Astrocyte (in vitro differentiated cells and primary cell): ENCODE data around the gene SSH2. TPM values are rescaled to one million over a fixed set of nuclear protein-coding genes. Genes with fewer than 3 reads are reported as not detected.
A peak's percentile ranks its signal among the peaks of the same experiment; 100 is the strongest.

Experiments
- DNase-seq: peaks from one replicate; pipeline ENCODE4 v3.0.0-alpha.2; 2010; ENCODE audit warnings: low read depth
- FAIRE-seq: peaks from 2 replicates; lab custom pipeline; 2011; peaks lifted over from hg19 to GRCh38; lab: Jason Lieb, UNC
- H2AFZ ChIP-seq: 2 replicates; pipeline ENCODE4 v1.6.0; 2012; ENCODE audit warnings: low read depth, low read length, inconsistent platforms
- H3K27ac ChIP-seq: 2 replicates; pipeline ENCODE4 v1.5.1; 2011; ENCODE audit warnings: low read depth, low read length, inconsistent platforms
- H3K27me3 ChIP-seq: 2 replicates; pipeline ENCODE4 v1.6.0; 2011; ENCODE audit warnings: low read length, inconsistent platforms; ENCODE audit not compliant: insufficient read depth
- H3K36me3 ChIP-seq: 2 replicates; pipeline ENCODE4 v1.5.1; 2011; ENCODE audit warnings: low read length, inconsistent platforms; ENCODE audit not compliant: insufficient read depth
- H3K4me1 ChIP-seq: 2 replicates; pipeline ENCODE4 v1.5.1; 2011; ENCODE audit warnings: low read length, inconsistent platforms; ENCODE audit not compliant: insufficient read depth
- H3K4me2 ChIP-seq: 2 replicates; pipeline ENCODE4 v1.6.0; 2012; ENCODE audit warnings: low read length, inconsistent platforms
- H3K4me3 ChIP-seq: 2 replicates; pipeline ENCODE4 v1.5.1; 2011; ENCODE audit warnings: low read depth, mild to moderate bottlenecking, low read length, inconsistent platforms; ENCODE audit not compliant: insufficient read depth
- H3K79me2 ChIP-seq: 2 replicates; pipeline ENCODE4 v1.6.0; 2012; ENCODE audit warnings: mild to moderate bottlenecking, low read length, inconsistent platforms; ENCODE audit not compliant: insufficient read depth
- H3K9ac ChIP-seq: 2 replicates; pipeline ENCODE4 v1.6.0; 2012; ENCODE audit warnings: mild to moderate bottlenecking, low read length, inconsistent platforms
- H3K9me3 ChIP-seq: 2 replicates; pipeline ENCODE4 v1.5.1; 2012; ENCODE audit warnings: low read depth, mild to moderate bottlenecking, low read length, inconsistent platforms; ENCODE audit not compliant: insufficient read depth
- H4K20me1 ChIP-seq: 2 replicates; pipeline ENCODE4 v1.6.0; 2012; ENCODE audit warnings: low read length, inconsistent platforms; ENCODE audit not compliant: insufficient read depth
- H3K27ac Mint-ChIP-seq: one replicate; pipeline ENCODE4 v1.8.0; 2021; ENCODE audit warnings: mild to moderate bottlenecking, mixed read lengths; ENCODE audit not compliant: unreplicated experiment
- H3K27me3 Mint-ChIP-seq: one replicate; pipeline ENCODE4 v1.8.0; 2021; ENCODE audit warnings: low read depth, mixed read lengths; ENCODE audit not compliant: unreplicated experiment
- H3K36me3 Mint-ChIP-seq: one replicate; pipeline ENCODE4 v1.8.0; 2021; ENCODE audit warnings: low read depth, mixed read lengths; ENCODE audit not compliant: unreplicated experiment
- H3K4me1 Mint-ChIP-seq: one replicate; pipeline ENCODE4 v1.8.0; 2021; ENCODE audit warnings: low read depth, mixed read lengths; ENCODE audit not compliant: unreplicated experiment
- H3K4me3 Mint-ChIP-seq: one replicate; pipeline ENCODE4 v1.8.0; 2021; ENCODE audit warnings: mild to moderate bottlenecking, moderate library complexity, mixed read lengths; ENCODE audit not compliant: unreplicated experiment
- H3K9me3 Mint-ChIP-seq: one replicate; pipeline ENCODE4 v1.8.0; 2021; ENCODE audit warnings: mild to moderate bottlenecking, mixed read lengths; ENCODE audit not compliant: unreplicated experiment
- CTCF ChIP-seq: IDR thresholded peaks from 2 replicates; pipeline ENCODE4 v1.5.1; 2011; ENCODE audit warnings: low read depth, mild to moderate bottlenecking, inconsistent platforms, low read length, moderate library complexity; ENCODE audit not compliant: insufficient read depth
- EZH2 ChIP-seq: IDR thresholded peaks from 2 replicates; pipeline ENCODE4 v1.6.1; 2012; ENCODE audit warnings: mild to moderate bottlenecking, low read length, inconsistent platforms; ENCODE audit not compliant: insufficient read depth
- total RNA-seq: library from RNA; stranded (reverse); gene quantifications from 2 replicates; pipeline ENCODE4 v1.2.1, GENCODE V29; 2021

The SSH2 gene
- total RNA-seq, 1 donor from 2014 or later, result 31.1 TPM

GRCh38 chr17:29778956-29779811 lies 150.8 kb downstream of the SSH2 start:
- DNase-seq (peak; percentile 14), FAIRE-seq (peak; percentile 92)
- TF ChIP-seq CTCF (peak; percentile 82), EZH2 (no peak)
- no peaks in the 10 kb centered on the region for H3K27me3 Mint-ChIP-seq
- peaks cover 6% of the 10 kb centered on the region for H3K4me1 Mint-ChIP-seq
- Histone ChIP-seq H3K27ac (no peak overlapping the region), H3K36me3 (peaks cover 2% of the 10 kb centered on the region), H3K4me3 (no peak overlapping the region), H3K9ac (no peak overlapping the region), H4K20me1 (no peaks in the 10 kb centered on the region), H3K79me2 (no peaks in the 10 kb centered on the region), H3K4me1 (no peaks in the 10 kb centered on the region), H2AFZ (no peak overlapping the region), H3K9me3 (no peaks in the 10 kb centered on the region), H3K4me2 (no peak overlapping the region), H3K27me3 (no peaks in the 10 kb centered on the region)
- H3K9me3 Mint-ChIP-seq, result no peaks in the 10 kb centered on the region
- H3K36me3 Mint-ChIP-seq, result peaks cover 13% of the 10 kb centered on the region
- no peak overlapping the region for H3K27ac Mint-ChIP-seq
- H3K4me3 Mint-ChIP-seq, result no peak overlapping the region

GRCh38 chr17:29777663-29778062 lies 152.4 kb downstream of the SSH2 start:
- Histone ChIP-seq H2AFZ (no peak overlapping the region), H4K20me1 (no peaks in the 10 kb centered on the region), H3K4me1 (no peaks in the 10 kb centered on the region), H3K79me2 (no peaks in the 10 kb centered on the region), H3K9me3 (no peaks in the 10 kb centered on the region), H3K4me2 (no peak overlapping the region), H3K36me3 (no peaks in the 10 kb centered on the region), H3K27ac (no peak overlapping the region), H3K27me3 (no peaks in the 10 kb centered on the region), H3K4me3 (no peak overlapping the region), H3K9ac (no peak overlapping the region)
- Mint-ChIP-seq H3K27ac (no peak overlapping the region), H3K4me1 (peaks cover 6% of the 10 kb centered on the region), H3K36me3 (peaks cover 10% of the 10 kb centered on the region), H3K4me3 (no peak overlapping the region), H3K9me3 (no peaks in the 10 kb centered on the region), H3K27me3 (no peaks in the 10 kb centered on the region)
- TF ChIP-seq EZH2 (no peak), CTCF (no peak)
- DNase-seq, result no peak
- no peak for FAIRE-seq

- no peaks in the 10 kb centered on the region for H4K20me1 ChIP-seq
- no peak overlapping the region for H3K4me3 ChIP-seq
- DNase-seq, result no peak
- no peaks in the 10 kb centered on the region for H3K9me3 ChIP-seq
- no peak overlapping the region for H3K9ac ChIP-seq
- H2AFZ ChIP-seq, result no peak overlapping the region
- Mint-ChIP-seq H3K36me3 (peaks cover 10% of the 10 kb centered on the region), H3K4me1 (peaks cover 6% of the 10 kb centered on the region), H3K9me3 (no peaks in the 10 kb centered on the region), H3K27ac (no peak overlapping the region), H3K27me3 (no peaks in the 10 kb centered on the region), H3K4me3 (no peak overlapping the region)
- no peaks in the 10 kb centered on the region for H3K27me3 ChIP-seq
- TF ChIP-seq CTCF, result no peak
- TF ChIP-seq EZH2, result no peak
- FAIRE-seq, result no peak
- H3K4me1 ChIP-seq, result no peaks in the 10 kb centered on the region
- no peaks in the 10 kb centered on the region for H3K79me2 ChIP-seq
- H3K4me2 ChIP-seq, result no peak overlapping the region
- H3K27ac ChIP-seq, result no peak overlapping the region
- H3K36me3 ChIP-seq, result no peaks in the 10 kb centered on the region
Measured at GRCh38 chr17:29776026-29776425, 154.0 kb downstream of the SSH2 start.
